HK-2 (cell line): Measurements from ENCODE around the gene RFX8.
"Not testable (repeated sequence)": the region's sequence is repeated elsewhere in the genome, so short reads cannot be mapped to it uniquely, and the experiment has no call there.

Experiments used
- DNase-seq: peaks from one replicate; pipeline ENCODE4 v3.0.0-alpha.2; 2018; ENCODE audit not compliant: unreplicated experiment

RFX8 gene

DNA sequence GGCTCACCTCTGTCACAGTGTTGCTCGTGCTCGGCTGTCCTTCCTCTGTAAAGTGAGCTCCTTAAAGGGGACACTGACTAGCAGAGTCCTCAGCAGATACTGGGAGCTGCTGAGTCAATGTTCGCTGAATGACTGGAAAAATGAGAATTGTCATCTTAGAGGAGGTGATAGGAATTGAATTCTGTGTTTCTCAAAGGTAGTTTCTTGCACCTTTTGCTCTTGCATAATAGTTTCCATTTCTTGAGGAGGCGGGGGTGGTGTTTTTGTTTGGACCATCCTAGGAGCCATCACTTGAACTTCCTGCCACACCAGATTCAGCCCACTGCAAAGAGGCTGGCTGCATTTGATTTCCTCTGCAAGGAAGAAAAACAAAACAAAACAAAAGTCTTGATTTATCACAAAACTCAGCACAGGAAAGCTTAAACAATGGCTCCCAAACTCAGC is 11.4 kb upstream of the RFX8 start:
- DNase-seq, result no peak

GRCh38 chr2:101485856-101486255 is 10.9 kb upstream of the RFX8 start:
- no peak for DNase-seq

DNA sequence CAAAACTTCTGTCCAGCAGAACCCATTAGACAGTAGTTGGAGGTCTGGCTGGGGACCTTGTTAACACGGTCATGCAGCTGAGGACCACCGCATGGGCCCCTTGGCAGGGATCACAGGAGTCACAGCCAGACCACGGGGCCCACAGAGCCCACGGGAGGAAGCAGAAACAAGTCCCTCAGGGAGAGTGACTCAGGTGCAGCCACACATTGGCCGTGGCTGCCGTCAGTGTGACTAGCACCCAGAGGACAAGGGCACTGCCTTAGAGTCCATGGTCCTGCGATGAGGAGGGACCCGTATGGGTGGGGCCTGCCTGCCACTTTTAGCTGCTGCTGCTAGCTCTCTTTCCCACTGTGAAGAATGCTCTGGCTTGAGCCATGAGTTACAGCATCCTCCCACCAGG is 5.9 kb upstream of the RFX8 start:
- DNase-seq, result no peak

DNA sequence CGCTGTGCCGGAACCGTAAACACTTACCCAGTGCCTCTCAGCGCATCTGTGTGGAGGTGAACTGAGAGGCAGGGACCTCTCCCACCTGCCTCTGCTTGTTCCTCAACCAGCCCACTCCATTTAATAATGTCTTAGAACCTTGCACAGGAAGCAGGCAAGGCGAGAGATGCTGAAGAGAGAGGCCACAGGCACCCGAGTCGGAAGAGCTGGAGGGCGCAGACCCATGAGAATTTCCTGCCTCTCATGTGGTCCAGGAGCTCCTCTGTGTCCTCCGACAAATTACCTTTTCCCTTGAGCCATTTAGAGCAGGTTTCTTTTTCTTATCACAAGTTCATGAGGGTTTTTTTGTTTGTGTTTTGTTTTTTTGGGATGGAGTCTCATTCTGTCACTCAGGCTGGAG is 4.9 kb upstream of the RFX8 start:
- DNase-seq, result no peak

DNA sequence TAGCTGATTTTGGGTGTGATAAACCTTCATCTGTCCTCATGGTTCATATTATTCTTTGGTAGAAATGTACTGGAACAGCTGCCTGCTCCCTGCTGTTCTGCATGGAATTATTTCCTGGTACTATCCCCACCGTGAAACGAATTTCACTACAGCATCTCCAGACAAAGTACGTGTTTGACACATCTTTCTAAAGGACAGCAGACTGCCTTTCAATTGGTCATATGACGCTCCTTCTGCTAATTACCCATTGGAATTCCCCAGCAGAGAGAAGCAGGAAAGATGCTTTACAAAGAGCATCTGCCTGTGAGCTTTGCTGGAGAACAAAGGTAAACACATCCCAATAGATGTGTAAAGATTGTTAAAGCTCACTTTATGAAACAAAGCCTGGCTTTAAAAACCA is 4.4 kb upstream of the RFX8 start:
- no peak for DNase-seq

- no peak for DNase-seq
Observed at GRCh38 chr2:101478181-101479001, 3.5 kb upstream of the RFX8 start.

GRCh38 chr2:101477556-101477955 is 2.6 kb upstream of the RFX8 start:
- no peak for DNase-seq

GRCh38 chr2:101476605-101477208 is 1.8 kb upstream of the RFX8 start:
- no peak for DNase-seq

GRCh38 chr2:101473911-101474701 is 806 bp downstream of the RFX8 start:
- DNase-seq, result no peak

DNA sequence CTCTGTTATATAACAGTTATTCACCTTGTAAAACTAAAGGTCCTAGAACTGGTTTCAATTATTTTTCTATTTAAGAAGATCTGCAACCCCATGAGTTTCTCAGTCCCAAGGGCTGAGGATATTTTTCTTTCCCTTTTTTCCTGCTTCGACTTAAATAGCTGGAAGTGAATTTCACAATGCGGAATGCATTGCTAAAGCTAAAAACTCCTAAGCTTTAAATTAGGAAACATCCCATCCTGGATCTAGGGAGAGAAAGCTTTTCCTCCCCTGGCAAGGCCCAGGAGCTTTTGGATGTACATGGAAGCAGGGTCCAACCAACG is 1.4 kb downstream of the RFX8 start:
- no peak for DNase-seq

GRCh38 chr2:101469863-101470262 is 5.0 kb downstream of the RFX8 start:
- no peak for DNase-seq

GRCh38 chr2:101467306-101467705 is 7.6 kb downstream of the RFX8 start:
- DNase-seq, result no peak

- no peak for DNase-seq
Observed at GRCh38 chr2:101466426-101466825, 8.5 kb downstream of the RFX8 start.

GRCh38 chr2:101464841-101465240 is 10.1 kb downstream of the RFX8 start:
- no peak for DNase-seq

- DNase-seq, result no peak
Observed at GRCh38 chr2:101463911-101464641, 10.8 kb downstream of the RFX8 start.

DNA sequence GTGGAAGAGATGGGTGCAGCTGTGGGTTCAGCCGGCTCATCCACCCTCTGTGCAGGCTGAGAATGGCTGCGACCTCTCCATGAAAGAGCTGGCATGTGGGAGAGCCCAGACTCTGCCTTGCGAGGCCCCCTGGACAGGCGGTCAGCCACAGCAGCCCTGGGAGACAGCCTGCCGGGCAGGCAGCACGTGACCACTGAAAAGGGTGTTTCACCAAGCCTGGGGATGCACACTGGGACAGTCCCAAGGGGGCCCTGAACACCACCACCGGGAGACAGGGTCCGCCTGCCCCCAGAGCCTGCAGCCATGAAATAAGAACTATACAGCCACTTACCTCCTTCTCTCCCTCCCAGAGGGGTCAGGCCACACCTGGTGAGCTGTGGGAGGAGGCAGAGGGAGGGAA is 11.5 kb downstream of the RFX8 start:
- no peak for DNase-seq

GRCh38 chr2:101461381-101461780 is 13.5 kb downstream of the RFX8 start:
- no peak for DNase-seq

- DNase-seq, result not testable (repeated sequence)
Observed at GRCh38 chr2:101454408-101454807, 20.5 kb downstream of the RFX8 start.

- no peak for DNase-seq
Observed at GRCh38 chr2:101450965-101451364, 23.9 kb downstream of the RFX8 start.

DNA sequence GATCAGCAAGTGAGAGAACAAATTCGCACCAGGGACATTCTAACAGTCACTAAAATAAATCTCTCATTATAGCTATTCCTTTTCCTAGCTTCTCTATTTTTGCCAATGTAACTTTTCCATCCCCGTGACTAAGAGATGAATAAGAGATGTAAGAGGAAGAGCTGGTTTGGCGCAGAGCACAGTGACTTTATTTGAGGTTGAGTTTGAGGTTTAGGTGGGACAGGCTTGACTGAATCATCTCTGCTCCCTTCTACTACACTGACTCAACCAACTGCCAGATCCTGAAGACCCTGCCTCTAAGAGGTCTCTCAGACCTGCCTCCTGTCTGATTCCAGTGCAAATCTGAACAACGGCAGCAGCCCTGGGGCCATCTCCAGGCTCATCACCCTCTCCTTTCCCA is 28.0 kb downstream of the RFX8 start:
- DNase-seq, result peak; percentile 35

DNA sequence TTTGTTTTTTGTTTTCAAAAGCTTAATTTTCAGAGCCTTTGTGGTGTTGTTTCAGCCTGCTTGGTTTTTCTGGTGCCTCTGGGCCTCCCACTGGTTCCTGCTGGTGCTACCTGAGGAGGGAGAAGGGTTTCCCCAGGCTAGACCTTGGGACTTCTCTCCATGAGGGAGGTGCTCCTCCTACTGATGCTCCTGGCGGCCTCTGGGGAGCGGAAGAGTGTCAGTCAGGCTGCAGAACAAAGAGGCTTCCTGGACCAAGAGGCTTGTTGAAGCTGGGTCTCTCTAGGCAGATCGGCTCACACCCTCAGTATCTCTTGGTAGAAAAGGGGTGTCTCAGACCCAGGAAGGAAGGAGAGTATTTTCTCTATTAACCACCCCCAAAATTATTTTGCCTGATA is 32.2 kb downstream of the RFX8 start:
- peak; percentile 14 for DNase-seq

DNA sequence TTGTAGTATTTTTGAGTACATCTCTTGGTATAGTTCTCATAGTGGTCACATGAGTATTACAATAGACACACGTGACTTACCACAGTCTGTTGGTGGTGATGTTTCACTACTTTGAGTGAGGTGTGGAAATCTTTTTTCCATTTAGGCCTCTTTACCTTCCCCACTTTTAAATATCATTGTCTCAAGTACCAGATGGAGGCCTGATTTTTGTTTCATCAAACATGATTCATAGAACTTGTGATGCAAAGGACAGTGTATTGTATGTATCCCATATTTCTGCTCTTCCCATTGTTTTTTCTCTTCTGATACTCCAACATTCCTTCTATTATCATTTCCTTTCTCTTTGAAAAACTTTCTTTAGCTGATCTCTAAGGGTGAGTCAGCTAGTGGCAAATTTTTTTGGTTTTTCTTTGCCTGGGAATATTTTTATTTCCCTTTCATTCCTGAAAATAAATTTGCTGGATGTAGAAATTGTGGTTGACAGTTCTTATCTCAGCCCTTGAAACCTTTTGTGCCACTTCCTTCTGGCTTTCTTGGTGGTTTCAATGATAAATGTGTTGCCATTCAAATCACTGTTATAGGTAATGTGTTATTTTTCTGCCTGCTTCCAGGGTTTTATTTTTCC is 32.8 kb downstream of the RFX8 start:
- DNase-seq, result no peak
